NCI-H2171 treated with DMSO at 0.1 percent for 48 hours (cell line): ENCODE results near the gene P3H2.
"Not testable (repeated sequence)": the region's sequence is repeated elsewhere in the genome, so short reads cannot be mapped to it uniquely, and the experiment has no call there.

Experiments used
- DNase-seq: peaks from one replicate; lab custom pipeline; 2025; lab: John Stamatoyannopoulos, UW

P3H2 gene

GRCh38 chr3:189982321-189982945, 138.3 kb downstream of the P3H2 start:
- DNase-seq: no peak

DNA sequence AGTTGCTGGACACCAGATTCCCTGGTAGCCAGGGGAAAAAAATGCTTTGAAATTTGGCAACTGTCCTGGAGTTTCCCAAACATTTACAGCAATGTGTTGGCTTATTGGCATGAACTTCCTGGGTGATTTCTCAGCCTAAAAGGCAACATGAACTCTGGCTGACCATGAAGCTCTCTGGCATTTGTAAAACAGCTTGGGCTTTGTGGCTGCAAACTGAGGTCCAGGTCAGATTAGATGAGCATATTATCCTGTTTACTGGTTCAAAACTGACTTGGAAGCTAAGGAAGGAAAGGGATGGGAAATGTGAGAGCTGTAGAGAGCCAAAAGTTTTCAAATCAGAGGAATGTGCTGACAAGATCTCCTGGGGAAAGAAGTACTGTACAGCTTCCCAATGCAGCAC, 139.0 kb downstream of the P3H2 start:
- DNase-seq: no peak

DNA sequence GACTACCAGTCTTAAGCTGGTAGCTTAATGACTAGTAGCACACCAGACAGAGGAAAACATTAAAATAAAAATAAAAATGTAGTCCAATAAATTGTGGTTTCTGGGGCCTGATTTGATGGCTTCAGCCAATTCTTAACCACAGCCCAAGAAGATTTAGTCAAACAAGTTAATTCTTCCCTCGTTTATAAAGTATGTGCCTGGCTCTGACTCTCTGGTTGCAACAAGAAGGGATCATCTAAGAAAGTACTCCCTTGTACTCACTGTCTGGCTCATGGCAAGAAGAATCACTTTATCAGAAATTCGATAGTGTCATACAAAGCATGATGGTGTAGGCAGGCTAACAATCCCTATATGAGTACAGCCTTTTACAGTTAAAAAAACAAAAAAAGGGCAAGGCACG, 141.9 kb downstream of the P3H2 start:
- no peak for DNase-seq

DNA sequence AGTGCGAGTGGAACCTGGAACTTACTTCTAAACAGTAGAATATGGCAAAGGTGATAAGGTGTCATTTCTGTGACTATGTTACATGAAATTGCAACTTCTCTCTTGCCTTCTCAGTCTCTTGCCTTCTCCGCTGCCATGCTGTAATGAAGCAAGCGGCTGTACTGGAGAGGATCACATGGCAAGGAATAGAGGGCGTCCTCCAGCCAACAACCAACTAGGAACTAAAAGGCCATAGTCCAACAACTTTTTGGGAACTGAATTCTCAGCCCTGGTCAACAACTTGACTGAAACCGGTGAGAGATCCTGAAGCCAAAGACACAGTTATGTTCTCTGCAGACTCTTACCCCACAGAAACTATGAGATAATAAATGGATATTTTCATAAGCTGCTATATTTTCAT, 143.5 kb downstream of the P3H2 start:
- DNase-seq: no peak

DNA sequence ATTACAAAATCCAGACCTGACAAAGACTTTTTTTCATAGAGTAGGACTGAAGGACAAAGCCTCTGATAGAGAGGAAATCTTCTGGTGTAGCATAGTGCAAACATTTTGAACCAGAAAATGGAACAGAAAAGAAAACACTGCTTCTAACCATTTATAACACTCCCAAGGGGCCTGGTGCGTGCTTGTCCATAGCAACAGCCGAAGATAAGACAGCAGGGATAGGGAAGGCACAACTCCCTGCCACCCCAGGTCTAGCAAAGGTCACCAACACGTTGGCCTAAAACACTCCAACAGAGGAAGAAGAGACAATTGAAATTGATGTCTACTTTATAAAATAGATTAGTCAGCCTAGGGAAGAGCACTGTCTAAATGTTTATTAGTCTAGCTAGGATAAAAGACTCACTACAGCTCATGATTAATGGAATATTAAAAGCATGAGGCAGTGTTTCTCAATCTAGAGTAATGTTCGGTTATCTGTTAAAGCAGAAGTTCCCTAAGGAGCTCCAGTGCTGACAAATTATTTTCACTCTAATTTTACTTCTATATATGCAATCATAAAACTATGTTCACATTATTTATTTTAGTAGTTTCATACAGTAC, 145.2 kb downstream of the P3H2 start:
- no peak for DNase-seq

GRCh38 chr3:189974359-189974758, 146.3 kb downstream of the P3H2 start:
- no peak for DNase-seq

DNA sequence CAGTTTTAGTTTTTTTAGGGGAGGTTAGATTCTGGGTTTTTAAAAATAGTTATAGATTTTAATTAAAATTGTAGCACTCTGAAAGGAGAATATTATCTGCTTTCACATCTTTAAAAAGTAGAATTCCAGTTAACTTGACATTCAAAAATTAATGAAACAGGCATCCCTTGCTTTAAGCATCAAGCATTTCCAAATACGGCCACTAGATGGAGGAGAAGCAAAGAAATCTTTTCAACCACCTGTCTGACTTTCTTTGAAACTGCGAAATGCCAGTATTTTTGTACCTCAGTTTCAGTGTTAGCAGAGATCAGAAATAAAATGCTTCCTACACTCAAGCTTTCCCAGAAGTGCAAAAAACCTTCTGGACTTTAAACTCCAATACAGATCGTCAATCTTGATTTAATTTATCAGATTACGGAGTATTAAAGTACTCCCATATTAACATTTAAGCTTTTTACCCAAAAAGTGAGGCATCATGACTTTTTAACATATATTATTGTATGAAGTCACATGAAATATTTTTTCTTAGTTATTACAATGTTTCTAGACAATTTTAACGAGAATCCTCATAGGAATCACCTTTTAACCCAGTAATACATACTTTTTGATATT, 153.3 kb downstream of the P3H2 start:
- DNase-seq: peak; percentile 60

DNA sequence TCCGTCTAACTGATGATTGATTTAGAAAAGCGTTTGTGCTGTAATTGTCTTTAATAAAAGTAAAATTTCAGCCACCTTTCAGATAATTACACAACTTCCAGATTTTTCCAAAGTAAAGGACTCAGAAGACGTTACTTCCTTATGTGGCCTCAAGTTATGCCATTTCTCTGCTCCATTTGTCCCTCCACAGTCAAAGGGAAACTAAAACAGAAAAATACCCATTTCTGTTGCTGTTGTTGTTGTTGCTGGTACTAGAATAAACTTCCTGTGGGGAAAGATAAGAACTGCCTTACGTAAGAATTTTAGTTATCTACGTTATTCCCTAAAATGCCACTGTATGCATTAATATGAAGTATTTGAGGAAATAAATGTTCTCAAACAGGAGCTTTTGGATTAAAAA, 153.9 kb downstream of the P3H2 start:
- DNase-seq: no peak

- DNase-seq: no peak
Observed at GRCh38 chr3:189964623-189965332, 155.9 kb downstream of the P3H2 start.

DNA sequence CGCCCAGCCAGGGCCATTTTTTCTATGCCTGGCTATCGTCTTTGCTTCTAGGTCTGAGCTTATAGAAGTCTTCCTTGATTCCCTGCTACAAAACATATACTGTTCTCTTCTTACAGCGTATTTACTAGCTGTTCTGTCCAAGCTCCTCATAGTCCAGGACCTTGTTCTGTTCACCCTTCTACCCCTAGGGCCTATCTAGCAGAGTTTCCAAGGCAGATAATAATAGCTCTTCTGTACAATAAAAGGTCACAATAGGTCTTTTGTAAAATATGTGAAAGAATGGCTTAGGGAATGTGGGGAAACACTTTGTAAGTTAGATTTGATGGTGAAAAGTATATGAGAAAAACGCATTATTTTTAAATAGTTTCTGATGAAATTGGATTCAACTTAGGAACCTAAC, 158.2 kb downstream of the P3H2 start:
- no peak for DNase-seq

GRCh38 chr3:189961522-189962161, 159.1 kb downstream of the P3H2 start:
- DNase-seq: peak; percentile 93

- not testable (repeated sequence) for DNase-seq
Observed at GRCh38 chr3:189961086-189961485, 159.6 kb downstream of the P3H2 start.

DNA sequence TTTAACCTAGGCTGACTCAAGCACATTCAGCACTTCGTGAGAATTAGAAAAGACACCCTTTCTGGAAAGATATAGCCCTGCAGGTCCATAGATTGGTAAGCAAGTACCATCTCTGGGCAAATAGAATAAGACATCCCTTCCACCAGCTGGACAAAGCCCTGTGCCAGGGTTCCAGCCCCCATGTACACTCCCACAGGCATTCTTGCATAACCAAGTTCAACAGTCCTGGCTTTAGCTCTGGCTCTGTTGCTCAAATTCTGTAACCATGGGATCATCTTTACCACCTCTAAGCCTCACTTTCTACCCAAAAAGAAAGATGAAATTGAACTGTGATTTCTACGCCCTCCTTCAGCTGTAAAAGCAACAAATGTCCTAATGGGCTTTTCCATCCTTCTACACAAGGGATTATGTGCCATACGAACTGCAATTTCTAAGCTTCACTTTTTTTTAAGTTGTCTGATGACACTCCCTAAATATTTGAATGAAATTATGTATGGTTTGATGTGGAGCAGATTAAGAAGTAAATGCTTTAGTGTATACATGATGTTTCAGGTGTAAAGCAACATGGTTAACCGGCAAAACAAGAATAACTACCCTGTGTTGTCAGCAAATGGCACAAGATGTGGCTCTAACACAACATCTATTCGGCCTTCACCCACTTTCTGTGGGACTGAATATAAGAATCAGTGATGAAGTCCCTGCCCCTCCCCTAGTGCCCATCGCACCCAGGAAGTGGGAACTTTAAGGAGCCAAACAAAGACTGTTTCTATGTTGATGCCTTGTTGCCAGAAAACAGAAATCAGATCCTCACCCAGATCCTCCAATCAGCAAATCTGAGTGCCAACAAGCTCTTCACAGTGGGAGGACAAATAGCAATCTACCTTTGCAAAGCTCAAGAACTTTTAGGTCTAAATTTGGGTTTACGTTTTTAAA, 165.7 kb downstream of the P3H2 start:
- no peak for DNase-seq

DNA sequence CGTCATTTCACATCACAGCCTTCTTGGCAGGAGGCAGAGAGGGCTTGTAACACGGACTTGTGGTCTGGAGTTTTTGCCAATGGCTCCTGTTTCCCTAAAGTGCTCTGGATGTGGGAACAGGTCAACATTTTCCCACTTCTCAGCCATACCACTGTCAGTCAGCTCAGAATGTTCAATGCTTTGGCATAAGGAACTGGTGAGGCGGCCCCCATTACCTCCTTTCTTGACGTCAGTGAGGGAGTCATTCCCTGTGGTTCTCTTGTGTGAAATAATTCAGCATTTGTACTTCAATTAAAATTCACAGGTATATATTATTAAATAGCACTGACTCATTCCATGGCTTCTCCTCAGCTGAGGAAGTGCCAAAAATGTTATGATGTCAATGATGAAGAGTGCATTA, 167.1 kb downstream of the P3H2 start:
- no peak for DNase-seq

DNA sequence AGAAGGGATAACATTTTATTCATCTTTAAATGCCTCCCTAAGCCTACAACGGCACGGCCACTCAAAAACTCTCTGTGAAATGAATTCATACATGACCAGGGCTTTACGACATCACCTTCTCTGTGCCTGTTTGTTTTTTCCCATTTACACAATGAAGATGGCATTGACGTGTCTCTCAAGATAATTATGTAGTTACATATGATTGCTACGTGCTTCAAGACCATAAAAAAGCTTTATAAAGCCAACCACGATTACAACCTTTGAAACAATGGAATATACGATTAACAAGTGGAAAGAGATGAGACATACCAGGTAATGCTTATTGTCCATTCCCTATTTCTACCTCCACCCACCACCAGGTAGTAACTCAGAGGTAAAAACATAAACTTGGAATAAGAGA, 168.4 kb downstream of the P3H2 start:
- DNase-seq: no peak

DNA sequence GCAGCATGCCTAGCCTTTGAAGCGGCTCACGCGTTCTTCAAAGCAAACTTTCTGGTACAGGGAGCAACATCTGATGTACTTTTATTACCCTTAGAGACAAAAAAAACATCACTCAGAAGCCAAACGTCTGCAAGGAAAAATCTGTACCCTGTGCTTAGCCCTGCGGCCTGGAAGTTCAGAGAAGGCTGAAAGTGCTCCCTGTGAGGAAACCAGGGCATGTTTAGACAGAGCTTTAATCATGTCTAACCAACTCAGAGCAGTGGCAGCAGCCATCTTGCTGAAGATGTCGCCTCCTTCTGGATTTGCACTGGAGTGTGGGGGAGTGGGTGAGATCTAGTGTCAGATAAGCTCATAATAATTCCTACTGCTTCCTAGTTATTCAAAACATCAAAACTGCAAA, 170.4 kb downstream of the P3H2 start:
- DNase-seq: no peak

DNA sequence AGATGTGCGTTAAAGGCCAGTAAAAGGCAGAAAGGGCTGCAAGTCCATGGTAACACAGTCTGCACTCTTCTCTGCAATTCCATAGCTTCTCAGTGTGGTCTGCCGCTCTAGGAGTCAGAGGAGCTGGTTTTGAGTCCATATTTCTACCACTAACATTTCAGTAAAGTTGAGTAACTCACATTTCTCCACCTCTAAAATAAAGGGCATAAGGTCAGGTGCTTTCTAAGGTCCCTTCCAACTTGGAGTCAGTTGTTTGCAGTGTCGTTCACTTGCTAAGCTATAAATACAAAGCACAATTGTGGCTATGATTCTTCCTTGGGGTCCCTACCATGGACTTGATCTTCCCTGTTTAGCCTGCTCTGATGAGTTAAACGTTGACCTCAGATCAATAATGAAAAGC, 171.1 kb downstream of the P3H2 start:
- no peak for DNase-seq

DNA sequence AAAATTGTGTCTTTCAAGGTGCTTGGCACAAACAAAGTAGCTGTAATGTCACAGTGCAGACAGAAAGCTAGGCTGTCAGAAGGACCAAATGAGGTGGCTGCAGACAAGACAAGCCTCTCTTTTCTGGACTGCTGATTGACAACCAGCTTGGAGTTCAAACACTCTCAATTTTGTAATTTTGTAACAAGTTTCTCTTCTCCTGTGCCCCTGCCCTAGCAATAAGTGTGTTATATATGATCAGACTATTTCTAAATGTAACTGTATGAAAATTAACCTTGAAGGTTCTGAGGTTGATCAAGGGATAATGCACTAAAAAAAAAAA, 172.0 kb downstream of the P3H2 start:
- DNase-seq: no peak

- DNase-seq: peak; percentile 67
Observed at GRCh38 chr3:189947948-189948723, 172.6 kb downstream of the P3H2 start.

- no peak for DNase-seq
Observed at GRCh38 chr3:189947068-189947467, 173.6 kb downstream of the P3H2 start.
